GM21576 (cell line): ENCODE results near the gene RAI1.

Experiments used
- ATAC-seq: cut with Tn5 transposase; IDR thresholded peaks from one replicate; pipeline ENCODE4 v1.9.1; 2021; ENCODE audit warnings: mild to moderate bottlenecking, moderate library complexity; ENCODE audit not compliant: unreplicated experiment

The RAI1 gene

DNA sequence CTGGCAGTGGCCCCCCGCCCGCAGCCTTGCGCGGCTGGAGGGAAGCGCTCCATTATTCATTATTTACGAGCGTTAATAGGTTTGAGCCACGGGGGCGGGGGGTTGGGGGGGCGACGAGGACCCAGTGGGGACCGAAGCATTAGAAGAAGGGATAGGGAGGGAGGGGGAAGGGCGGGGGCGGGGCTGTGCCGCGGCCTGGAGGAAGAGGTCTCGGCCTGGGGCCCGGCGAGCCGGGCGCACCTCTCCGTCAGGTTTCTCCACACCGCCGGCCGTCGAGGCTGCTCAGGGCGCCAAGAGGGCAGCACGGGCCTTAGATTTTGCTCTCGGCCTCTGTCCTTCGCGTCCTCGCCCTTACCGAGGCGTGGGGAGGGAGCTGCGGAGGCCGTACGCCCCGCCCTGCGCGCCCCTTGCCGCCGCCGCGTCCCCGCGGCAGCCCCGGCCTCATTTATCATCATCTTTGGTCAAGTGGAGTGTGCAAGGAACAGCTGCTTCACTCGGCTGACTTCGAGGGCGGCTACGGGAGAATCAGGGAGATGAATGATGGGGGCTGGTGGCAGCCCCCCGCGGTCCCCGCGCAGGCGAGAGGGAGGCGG is 101.4 kb downstream of the RAI1 start:
- no peak for ATAC-seq

- ATAC-seq: no peak
Observed at GRCh38 chr17:17783116-17783824, 102.0 kb downstream of the RAI1 start.

GRCh38 chr17:17783825-17784656 is 102.8 kb downstream of the RAI1 start:
- ATAC-seq: no peak

DNA sequence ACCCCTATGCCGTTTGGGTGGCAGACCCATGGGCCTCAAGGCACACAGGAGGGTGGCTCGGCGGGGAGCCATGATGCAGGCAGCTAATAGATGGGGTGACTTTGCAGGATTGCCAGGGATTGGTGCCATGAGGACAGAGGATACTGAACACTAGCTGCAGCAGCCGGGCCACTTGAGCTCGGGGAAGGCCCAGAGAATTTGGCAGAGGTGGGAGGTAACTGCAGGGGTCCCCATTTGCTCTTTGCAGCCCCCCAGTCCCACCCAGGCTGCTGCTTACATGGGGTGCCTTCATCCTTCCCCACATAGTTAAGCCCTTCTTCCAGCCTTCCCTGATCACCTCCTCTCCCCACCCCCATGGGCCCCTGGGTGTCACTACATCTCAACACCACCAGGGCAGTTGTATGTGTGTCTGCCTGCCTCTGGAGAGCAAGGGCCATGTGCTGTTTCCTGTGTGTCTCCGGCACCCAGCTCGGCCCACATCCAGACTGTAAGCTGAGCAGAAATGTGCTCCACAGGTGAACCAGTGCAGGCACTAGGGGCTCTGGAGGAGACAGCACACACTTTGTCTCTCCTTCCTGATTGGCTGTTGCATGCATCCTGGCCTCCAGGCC is 103.5 kb downstream of the RAI1 start:
- no peak for ATAC-seq

DNA sequence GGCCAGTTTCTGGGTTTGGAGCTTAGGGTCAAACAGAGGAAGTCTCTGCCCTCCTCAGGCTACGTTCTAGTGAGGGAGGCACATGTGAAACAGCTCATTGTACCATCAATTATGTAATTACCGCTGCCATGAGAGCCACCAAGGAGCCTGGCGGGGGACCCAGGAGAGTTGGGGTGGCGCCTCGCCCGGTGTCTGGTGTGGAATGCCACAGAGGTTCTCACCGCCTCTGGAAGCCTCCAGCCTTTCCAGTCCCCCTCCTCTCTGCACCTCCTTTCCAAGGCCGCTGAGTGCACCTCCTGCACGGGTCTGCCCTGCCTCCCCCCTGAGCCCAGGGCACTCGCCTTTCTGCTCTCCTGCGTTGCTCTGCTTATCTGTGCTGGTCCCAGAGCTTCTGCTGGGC is 104.1 kb downstream of the RAI1 start:
- no peak for ATAC-seq

DNA sequence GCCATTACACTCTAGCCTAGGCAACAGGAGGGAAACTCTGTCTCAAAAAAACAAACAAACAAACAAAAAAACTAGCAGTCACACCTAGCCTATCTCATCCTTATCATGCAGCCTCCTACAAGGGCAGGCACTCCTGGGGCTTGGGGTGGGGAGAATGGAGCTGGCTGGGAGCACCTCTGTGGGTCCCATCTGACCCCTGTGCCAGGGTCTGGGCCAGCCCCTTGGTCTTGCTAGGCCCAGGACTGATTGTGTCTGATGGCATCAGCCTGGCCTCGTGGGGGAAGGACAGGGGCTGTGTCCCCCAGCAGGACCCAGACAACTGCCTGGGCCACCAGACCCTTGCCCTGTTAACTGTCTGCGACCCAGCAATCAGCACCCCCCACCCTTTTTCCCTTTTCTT is 105.7 kb downstream of the RAI1 start:
- no peak for ATAC-seq

GRCh38 chr17:17787568-17787967 is 106.3 kb downstream of the RAI1 start:
- no peak for ATAC-seq

DNA sequence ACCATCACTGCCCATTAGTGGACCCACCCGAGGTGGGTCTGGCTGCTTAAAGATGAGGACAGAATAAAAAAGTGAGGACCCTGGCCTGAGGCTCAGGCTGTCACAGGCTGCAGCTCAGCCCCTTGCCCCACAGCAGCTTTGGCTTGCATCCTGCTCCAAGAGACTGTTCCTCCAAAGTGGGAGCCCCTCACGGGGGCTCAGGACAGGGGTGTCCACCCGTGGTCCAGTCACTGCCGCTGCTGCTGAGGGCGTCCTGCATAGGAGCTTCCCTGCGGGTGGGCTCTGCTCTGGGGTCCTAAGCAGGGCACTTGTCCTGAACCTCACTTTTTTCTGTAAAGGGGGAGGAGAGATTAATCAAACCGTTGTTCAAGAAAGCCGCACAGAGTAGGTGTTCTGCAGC is 107.7 kb downstream of the RAI1 start:
- ATAC-seq: no peak

DNA sequence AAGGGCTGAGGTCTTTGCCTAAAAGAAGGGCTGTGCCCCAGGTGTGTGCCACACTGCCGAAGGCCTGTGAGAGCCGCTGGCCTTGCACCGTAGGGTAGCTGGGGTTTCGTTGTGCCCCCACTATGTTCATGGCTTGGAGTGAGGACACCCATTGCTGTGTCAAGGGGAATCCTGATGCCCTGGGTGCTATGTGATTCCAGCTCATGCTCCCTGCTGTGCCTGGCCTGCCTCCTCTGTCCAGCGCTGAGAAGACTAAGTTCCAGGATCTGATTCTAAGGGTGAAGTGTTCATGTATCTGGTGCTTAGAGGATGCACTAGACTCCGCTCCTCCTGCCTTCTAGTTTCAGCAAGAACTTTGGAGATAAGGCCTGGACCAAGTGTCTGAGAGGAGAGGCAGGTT is 108.2 kb downstream of the RAI1 start:
- no peak for ATAC-seq

GRCh38 chr17:17789828-17790636 is 108.8 kb downstream of the RAI1 start:
- ATAC-seq: no peak

GRCh38 chr17:17790637-17791464 is 109.6 kb downstream of the RAI1 start:
- ATAC-seq: no peak

- ATAC-seq: no peak
Observed at GRCh38 chr17:17792037-17792550, 110.8 kb downstream of the RAI1 start.

DNA sequence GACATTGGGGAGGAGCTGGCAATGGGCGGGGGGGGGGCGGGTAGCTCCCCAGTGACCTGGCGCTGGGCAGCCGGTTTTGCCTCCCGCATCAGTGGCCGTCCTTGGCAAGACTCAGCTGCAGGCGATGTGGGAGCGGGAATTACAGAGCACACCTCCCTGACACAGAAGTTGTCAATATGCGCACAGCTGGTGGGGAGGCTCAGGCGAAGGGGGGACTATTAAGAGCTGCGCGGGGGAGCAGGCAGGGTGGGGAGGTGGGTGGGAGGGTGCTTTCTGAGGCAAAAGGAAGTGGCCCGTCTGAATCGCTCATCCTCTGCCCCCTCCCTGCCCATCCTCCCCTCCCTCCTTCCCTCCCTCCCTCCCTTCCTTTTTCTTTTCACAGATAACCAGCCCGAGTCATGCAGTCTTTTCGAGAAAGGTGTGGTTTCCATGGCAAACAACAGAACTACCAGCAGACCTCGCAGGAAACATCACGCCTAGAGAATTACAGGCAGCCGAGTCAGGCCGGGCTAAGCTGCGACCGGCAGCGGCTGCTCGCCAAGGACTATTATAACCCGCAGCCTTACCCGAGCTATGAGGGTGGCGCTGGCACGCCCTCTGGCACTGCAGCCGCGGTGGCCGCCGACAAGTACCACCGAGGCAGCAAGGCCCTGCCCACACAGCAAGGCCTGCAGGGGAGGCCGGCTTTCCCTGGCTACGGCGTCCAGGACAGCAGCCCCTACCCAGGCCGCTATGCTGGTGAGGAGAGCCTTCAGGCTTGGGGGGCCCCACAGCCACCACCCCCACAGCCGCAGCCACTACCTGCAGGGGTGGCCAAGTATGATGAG is 111.5 kb downstream of the RAI1 start:
- ATAC-seq: no peak

GRCh38 chr17:17793378-17794214 is 112.3 kb downstream of the RAI1 start:
- no peak for ATAC-seq

GRCh38 chr17:17794382-17794781 is 113.1 kb downstream of the RAI1 start:
- no peak for ATAC-seq

DNA sequence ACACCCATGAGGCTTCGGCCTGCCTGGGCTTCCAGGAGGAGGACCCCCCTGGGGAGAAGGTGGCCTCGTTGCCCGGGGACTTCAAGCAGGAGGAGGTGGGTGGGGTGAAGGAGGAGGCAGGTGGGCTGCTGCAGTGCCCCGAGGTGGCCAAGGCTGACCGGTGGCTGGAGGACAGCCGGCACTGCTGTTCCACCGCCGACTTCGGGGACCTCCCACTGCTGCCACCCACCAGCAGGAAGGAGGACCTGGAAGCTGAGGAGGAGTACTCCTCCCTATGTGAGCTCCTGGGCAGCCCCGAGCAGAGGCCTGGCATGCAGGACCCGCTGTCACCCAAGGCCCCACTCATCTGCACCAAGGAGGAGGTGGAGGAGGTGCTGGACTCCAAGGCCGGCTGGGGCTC is 114.0 kb downstream of the RAI1 start:
- no peak for ATAC-seq

GRCh38 chr17:17795946-17796786 is 114.9 kb downstream of the RAI1 start:
- no peak for ATAC-seq
